Measurements from ENCODE around the gene RAB11A.

DNA sequence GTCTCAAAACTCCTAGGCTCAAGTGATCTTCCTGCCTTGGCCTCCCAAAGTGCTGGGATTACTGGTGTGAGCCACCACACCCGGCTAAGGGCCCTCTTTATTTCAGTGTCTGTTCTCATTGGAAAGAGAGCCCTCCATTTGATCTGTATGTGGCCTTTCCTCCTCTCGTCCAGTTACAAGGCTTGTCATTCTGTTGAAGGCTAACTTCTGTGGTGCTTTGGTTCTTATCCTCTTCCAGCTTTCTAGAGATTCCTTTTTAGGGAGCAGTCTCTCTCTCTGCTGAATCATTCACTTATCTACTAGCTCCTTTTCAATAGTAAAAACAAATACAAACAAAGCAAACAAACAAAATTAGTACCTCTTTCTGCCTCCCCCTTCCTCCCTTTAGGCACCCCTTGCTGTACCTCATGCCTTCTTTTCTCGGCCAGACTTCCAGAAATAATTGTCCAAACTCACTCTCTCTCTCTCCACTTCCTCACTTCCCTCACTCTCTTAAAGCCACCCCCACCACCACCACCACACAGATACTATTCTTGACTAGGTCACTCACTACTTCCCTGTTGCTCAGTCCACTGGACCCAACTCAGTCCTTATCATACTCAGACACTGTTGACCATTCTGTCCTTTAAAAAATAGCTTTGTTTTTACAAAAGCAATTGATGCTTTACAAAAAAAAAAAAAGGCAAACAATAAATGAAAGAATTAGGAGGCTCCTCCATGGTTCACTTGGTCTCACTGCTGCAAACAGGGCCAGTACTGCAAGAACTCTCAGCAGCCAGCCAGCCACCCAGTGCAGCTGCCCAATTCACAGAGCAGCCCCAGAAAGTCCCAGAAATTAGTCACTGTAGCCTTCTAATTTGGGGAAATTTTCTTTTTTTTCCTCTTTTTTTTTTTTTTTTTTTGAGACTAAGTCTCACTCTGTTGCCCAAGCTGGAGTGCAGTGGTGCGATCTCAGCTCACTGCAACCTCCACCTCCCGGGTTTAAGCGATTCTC lies 31.7 kb upstream of the RAB11A start:
- no peak for TF ChIP-seq POLR2A (IDR thresholded peaks at IDR 0.05)
- TF ChIP-seq, protein P1, sequence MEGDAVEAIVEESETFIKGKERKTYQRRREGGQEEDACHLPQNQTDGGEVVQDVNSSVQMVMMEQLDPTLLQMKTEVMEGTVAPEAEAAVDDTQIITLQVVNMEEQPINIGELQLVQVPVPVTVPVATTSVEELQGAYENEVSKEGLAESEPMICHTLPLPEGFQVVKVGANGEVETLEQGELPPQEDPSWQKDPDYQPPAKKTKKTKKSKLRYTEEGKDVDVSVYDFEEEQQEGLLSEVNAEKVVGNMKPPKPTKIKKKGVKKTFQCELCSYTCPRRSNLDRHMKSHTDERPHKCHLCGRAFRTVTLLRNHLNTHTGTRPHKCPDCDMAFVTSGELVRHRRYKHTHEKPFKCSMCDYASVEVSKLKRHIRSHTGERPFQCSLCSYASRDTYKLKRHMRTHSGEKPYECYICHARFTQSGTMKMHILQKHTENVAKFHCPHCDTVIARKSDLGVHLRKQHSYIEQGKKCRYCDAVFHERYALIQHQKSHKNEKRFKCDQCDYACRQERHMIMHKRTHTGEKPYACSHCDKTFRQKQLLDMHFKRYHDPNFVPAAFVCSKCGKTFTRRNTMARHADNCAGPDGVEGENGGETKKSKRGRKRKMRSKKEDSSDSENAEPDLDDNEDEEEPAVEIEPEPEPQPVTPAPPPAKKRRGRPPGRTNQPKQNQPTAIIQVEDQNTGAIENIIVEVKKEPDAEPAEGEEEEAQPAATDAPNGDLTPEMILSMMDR (IDR thresholded peaks at IDR 0.05), result no peak
